ENCODE data around the gene ASXL1.

ASXL1 gene

DNA sequence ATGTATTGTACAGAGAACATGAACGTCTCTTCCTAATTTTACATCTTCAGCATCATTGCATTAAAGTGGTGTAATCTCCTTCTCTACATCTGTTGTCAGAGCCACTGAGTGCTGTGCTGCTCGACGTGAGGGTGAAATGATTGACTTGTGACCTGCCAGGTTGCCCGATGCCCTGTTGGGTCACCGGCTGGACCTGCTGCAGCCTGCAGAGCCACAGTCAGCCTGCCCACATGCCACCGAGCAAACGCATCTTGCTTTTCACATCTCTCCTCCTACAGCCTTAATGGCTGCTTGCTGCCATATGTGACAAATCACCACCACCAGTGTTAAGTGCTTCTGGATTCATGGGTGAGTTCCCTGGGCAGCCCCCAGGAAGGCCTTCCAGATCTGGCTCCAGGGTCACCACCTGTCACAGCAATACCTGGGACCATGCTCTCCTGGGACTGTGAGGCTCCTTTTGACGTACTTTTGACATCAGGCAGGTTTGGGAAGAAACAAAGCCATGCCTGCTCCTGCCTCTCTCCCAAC lies 80.3 kb downstream of the ASXL1 start:
- Histone ChIP-seq H3K4me3 (ENCODE audit: low read depth, low read length) (no peak overlapping the region), H3K36me3 (peaks cover 73% of the 10 kb centered on the region), H3K27ac (no peak overlapping the region), H3K27me3 (ENCODE audit: insufficient read depth, low read depth, severe bottlenecking) (no peaks in the 10 kb centered on the region), H3K9me3 (ENCODE audit: severe bottlenecking) (no peaks in the 10 kb centered on the region)
- DNase-seq = no peak
- TF ChIP-seq, protein P1, sequence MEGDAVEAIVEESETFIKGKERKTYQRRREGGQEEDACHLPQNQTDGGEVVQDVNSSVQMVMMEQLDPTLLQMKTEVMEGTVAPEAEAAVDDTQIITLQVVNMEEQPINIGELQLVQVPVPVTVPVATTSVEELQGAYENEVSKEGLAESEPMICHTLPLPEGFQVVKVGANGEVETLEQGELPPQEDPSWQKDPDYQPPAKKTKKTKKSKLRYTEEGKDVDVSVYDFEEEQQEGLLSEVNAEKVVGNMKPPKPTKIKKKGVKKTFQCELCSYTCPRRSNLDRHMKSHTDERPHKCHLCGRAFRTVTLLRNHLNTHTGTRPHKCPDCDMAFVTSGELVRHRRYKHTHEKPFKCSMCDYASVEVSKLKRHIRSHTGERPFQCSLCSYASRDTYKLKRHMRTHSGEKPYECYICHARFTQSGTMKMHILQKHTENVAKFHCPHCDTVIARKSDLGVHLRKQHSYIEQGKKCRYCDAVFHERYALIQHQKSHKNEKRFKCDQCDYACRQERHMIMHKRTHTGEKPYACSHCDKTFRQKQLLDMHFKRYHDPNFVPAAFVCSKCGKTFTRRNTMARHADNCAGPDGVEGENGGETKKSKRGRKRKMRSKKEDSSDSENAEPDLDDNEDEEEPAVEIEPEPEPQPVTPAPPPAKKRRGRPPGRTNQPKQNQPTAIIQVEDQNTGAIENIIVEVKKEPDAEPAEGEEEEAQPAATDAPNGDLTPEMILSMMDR (IDR thresholded peaks at IDR 0.05; ENCODE audit: low read depth, low read length) = no peak

DNA sequence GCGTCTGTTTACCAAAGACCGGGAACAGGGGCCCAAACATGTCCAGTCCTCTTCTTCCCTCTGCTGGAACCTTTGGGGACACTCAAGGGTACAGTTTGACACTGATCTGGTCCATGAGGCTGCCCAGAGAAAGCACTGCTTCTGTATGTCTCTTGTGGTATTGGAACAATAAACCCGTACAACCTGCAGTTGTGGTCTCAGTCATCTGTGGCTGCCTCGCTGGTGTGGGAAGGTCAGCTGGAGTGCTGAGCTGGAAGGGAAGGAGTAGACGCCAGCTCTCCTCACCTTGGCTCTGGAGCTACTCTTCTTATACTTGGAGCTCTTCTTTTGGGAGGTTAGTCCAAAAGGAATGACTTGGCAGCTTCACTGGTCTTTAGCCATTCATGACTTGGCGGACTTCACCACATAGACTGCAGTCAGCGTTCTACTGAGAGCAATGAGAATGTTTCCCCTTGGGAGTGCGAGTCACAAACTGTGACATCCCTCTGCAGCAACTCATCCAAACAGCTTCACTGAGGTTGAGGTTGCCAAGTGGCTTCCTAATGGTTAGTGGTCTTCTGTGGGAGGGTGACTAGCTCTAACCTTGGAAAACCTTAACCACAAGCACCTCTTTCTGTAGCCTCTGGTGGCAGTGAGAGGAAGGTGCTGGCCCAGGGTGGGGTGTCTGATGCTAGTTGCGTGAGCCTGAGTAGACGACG lies 81.2 kb downstream of the ASXL1 start:
- Histone ChIP-seq H3K27me3 (ENCODE audit: insufficient read depth, low read depth, severe bottlenecking) (no peaks in the 10 kb centered on the region), H3K4me3 (ENCODE audit: low read depth, low read length) (no peak overlapping the region), H3K36me3 (peaks cover 70% of the 10 kb centered on the region), H3K27ac (no peak overlapping the region), H3K9me3 (ENCODE audit: severe bottlenecking) (no peaks in the 10 kb centered on the region)
- TF ChIP-seq, protein P1 (IDR thresholded peaks at IDR 0.05; ENCODE audit: low read depth, low read length) = no peak
- no peak for DNase-seq

DNA sequence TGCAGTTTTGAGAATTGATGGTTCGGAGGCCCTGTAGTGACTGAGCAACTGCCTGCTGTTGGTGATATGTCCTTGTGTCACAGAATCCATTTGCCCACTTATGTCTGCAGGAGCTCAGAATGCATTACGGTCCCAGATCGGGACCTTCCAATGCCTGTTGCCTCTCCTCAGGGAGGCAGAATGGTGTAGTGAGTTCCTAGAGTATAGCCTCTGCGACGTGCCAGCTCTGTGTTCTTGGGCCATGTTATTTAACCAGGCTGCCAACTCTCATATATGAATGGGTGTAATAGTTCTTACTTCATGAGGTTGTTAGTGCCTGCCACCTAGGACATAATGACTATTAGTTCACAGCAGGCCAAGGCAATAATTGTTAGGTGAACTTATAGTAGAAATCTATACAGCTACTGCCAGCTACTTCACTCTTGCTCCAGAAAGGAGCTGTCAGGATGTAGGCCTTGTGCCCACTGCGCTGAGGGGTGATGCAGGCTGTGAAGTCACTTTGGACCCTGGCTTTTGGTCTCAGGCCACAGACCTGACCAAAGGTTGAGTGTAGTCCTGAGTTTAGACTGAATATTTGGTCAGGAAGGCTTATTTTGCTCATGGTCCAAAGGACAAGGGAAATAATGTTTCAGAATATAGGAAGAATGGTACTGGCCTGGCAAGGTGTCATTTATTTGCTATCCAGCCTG lies 82.1 kb downstream of the ASXL1 start:
- Histone ChIP-seq H3K27ac (no peak overlapping the region), H3K4me3 (ENCODE audit: low read depth, low read length) (no peak overlapping the region), H3K9me3 (ENCODE audit: severe bottlenecking) (no peaks in the 10 kb centered on the region), H3K27me3 (ENCODE audit: insufficient read depth, low read depth, severe bottlenecking) (no peaks in the 10 kb centered on the region), H3K36me3 (peaks cover 65% of the 10 kb centered on the region)
- TF ChIP-seq, protein P1 (IDR thresholded peaks at IDR 0.05; ENCODE audit: low read depth, low read length) = no peak
- no peak for DNase-seq

DNA sequence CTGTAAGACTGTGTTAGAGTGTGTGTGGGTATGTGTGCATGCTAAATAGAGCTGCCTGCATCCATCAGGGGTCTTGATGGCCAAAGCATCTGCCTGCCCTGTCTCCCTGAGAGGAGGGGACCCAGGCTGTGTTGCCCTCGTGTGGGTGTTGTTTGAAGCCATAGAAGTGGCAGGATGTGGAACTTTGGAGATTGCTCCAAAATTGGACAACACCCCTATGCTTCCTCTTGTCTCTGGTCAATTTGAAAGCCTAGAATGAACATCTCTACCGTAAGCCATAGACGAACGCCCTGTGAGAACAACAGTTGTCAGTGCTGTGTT lies 82.6 kb downstream of the ASXL1 start:
- Histone ChIP-seq H3K36me3 (peaks cover 65% of the 10 kb centered on the region), H3K27ac (no peak overlapping the region), H3K27me3 (ENCODE audit: insufficient read depth, low read depth, severe bottlenecking) (no peaks in the 10 kb centered on the region)

DNA sequence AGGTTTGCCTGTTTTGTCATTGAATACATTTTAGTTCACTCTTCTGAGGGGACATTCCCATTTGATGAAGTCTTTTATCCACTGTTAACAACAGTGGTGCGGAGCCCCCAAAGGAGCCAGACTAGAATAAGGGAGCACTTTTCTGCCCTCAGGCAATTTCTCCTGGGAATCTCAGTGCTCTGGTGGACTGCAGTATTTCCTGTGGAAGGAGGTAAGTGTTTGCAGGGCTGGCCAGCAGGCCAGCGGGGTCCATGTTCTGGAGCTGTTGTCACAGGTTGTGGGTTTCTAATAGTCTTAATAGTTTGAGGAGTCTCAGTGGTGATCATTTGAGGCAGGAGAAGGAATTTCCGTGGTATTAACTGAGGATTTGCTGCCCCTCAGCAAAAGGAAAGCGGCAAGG lies 83.5 kb downstream of the ASXL1 start:
- H3K36me3 ChIP-seq = peaks cover 65% of the 10 kb centered on the region
- no peaks in the 10 kb centered on the region for H3K9me3 ChIP-seq (ENCODE audit: severe bottlenecking)

More for the DNA sequence above, 82.6 kb downstream of the ASXL1 start:
- Histone ChIP-seq H3K4me3 (ENCODE audit: low read depth, low read length) (no peak overlapping the region), H3K9me3 (ENCODE audit: severe bottlenecking) (no peaks in the 10 kb centered on the region)
- no peak for DNase-seq
- TF ChIP-seq, protein P1 (IDR thresholded peaks at IDR 0.05; ENCODE audit: low read depth, low read length) = no peak

More for the DNA sequence above, 83.5 kb downstream of the ASXL1 start:
- TF ChIP-seq, protein P1 (IDR thresholded peaks at IDR 0.05; ENCODE audit: low read depth, low read length) = no peak
- no peak overlapping the region for H3K27ac ChIP-seq
- no peak for DNase-seq
- H3K4me3 ChIP-seq (ENCODE audit: low read depth, low read length) = no peak overlapping the region
- H3K27me3 ChIP-seq (ENCODE audit: insufficient read depth, low read depth, severe bottlenecking) = no peaks in the 10 kb centered on the region

Data from WERI-Rb-1 (cell line).